Skeletal muscle tissue (tissue), 4 donors: Measurements from ENCODE around the gene TNF. TPM values are rescaled to one million over a fixed set of nuclear protein-coding genes. Genes with fewer than 3 reads are reported as not detected.
A peak's percentile ranks its signal among the peaks of the same experiment; 100 is the strongest.

ENCODE experiments used
- H3K27ac ChIP-seq: one replicate; pipeline ENCODE4 v1.7.0; 2013; ENCODE audit warnings: mild to moderate bottlenecking, low read depth, low read length, inconsistent platforms
- H3K27me3 ChIP-seq, 3 donors: one replicate each; pipeline ENCODE4 v1.7.0; 2013; ENCODE audit warnings: low read length in 3 of 3; ENCODE audit not compliant: control insufficient read depth in 3 of 3, insufficient read depth in 3 of 3
- H3K36me3 ChIP-seq, 3 donors: one replicate each; pipeline ENCODE4 v1.7.0; 2013; ENCODE audit warnings: low read length in 3 of 3; ENCODE audit not compliant: control insufficient read depth in 3 of 3, insufficient read depth in 3 of 3
- H3K4me1 ChIP-seq, 3 donors: one replicate each; pipeline ENCODE4 v1.7.0; 2013; ENCODE audit warnings: low read length in 3 of 3, mild to moderate bottlenecking in 3 of 3; ENCODE audit not compliant: control insufficient read depth in 3 of 3, insufficient read depth in 3 of 3
- H3K4me3 ChIP-seq, 3 donors: one replicate each; pipeline ENCODE4 v1.7.0; 2013; ENCODE audit warnings: low read length in 3 of 3
- H3K9ac ChIP-seq, 3 donors: one replicate each; pipeline ENCODE4 v1.7.0; 2013; ENCODE audit warnings: low read length in 3 of 3, mild to moderate bottlenecking in 3 of 3, moderate library complexity in 2 of 3, low read depth in 1 of 3
- H3K9me3 ChIP-seq, 3 donors: one replicate each; pipeline ENCODE4 v1.7.0; 2013; ENCODE audit warnings: low read length in 3 of 3; ENCODE audit not compliant: control insufficient read depth in 3 of 3
- total RNA-seq: library from RNA; depleted of rRNA; stranded (reverse); fragments of >200 nt; gene quantifications from one replicate; pipeline ENCODE4 v1.2.3, GENCODE V29; 2014
- donor health status: Osteomylitis.

Gene TNF
- total RNA-seq, 1 donor from 2014 or later = not detected

DNA sequence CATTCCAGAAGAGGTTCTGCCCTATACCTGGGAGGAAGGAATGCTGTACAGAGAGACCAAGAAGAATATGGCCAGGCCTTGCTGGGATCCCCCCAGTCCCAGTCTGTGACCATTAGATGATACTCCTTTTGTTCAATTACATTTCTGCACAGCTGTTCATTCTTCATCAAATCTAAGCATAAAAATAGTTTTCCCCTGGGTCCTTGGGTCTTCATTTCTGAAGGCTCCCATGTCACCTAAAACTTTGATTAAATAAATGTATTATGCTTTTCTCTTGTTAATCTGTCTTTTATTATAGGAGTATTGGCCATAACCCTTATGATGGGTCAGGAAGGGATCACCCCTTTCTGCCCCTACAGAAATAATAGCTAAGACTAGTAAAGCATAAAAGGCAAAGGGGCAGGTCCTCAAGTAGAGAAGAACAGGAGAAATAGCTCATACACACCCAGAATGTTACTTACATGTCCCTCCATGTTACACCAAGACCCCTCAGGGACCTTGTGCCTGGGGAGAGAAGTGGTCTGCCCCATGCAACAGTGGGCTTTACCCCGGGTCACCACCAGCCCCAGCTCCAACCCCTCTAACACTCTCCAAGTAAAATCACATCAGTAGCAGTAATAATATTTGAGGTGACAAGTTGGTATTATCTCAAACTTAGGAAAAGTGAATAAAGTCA lies 5.4 kb upstream of the TNF start:
- Histone ChIP-seq H3K27ac (no peak overlapping the region), H3K4me3 (no peak overlapping the region), H3K27me3 (peaks cover 0 to 15% (median 5%) of the 10 kb centered on the region in 3 donors), H3K4me1 (peaks cover 0 to 2% (median 0%) of the 10 kb centered on the region in 3 donors), H3K9me3 (no peaks in the 10 kb centered on the region), H3K36me3 (no peaks in the 10 kb centered on the region), H3K9ac (no peak overlapping the region)

DNA sequence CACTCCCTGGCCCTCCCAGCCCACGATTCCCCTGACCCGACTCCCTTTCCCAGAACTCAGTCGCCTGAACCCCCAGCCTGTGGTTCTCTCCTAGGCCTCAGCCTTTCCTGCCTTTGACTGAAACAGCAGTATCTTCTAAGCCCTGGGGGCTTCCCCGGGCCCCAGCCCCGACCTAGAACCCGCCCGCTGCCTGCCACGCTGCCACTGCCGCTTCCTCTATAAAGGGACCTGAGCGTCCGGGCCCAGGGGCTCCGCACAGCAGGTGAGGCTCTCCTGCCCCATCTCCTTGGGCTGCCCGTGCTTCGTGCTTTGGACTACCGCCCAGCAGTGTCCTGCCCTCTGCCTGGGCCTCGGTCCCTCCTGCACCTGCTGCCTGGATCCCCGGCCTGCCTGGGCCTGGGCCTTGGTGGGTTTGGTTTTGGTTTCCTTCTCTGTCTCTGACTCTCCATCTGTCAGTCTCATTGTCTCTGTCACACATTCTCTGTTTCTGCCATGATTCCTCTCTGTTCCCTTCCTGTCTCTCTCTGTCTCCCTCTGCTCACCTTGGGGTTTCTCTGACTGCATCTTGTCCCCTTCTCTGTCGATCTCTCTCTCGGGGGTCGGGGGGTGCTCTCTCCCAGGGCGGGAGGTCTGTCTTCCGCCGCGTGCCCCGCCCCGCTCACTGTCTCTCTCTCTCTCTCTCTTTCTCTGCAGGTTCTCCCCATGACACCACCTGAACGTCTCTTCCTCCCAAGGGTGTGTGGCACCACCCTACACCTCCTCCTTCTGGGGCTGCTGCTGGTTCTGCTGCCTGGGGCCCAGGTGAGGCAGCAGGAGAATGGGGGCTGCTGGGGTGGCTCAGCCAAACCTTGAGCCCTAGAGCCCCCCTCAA lies 3.1 kb upstream of the TNF start, which contains the start of gene LTA:
LTA (plus strand) TSS at position 249 of the 871 bp plus-strand sequence; CDS start at position 703, 454 bp downstream.
- Histone ChIP-seq H3K9me3 (no peaks in the 10 kb centered on the region), H3K9ac (no peak within 1 kb of the TSS), H3K27me3 (peaks cover 0 to 13% (median 5%) of the 10 kb centered on the region in 3 donors), H3K4me3 (no peak within 1 kb of the TSS), H3K36me3 (no peaks in the 10 kb centered on the region), H3K27ac (no peak within 1 kb of the TSS), H3K4me1 (peaks cover 0 to 6% (median 5%) of the 10 kb centered on the region in 3 donors)

DNA sequence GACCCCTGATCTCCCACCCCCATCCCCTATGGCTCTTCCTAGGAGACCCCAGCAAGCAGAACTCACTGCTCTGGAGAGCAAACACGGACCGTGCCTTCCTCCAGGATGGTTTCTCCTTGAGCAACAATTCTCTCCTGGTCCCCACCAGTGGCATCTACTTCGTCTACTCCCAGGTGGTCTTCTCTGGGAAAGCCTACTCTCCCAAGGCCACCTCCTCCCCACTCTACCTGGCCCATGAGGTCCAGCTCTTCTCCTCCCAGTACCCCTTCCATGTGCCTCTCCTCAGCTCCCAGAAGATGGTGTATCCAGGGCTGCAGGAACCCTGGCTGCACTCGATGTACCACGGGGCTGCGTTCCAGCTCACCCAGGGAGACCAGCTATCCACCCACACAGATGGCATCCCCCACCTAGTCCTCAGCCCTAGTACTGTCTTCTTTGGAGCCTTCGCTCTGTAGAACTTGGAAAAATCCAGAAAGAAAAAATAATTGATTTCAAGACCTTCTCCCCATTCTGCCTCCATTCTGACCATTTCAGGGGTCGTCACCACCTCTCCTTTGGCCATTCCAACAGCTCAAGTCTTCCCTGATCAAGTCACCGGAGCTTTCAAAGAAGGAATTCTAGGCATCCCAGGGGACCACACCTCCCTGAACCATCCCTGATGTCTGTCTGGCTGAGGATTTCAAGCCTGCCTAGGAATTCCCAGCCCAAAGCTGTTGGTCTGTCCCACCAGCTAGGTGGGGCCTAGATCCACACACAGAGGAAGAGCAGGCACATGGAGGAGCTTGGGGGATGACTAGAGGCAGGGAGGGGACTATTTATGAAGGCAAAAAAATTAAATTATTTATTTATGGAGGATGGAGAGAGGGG lies 1.9 kb upstream of the TNF start:
- no peaks in the 10 kb centered on the region for H3K36me3 ChIP-seq
- H3K4me3 ChIP-seq = no peak overlapping the region
- peaks cover 0 to 4% (median 3%) of the 10 kb centered on the region in 3 donors for H3K27me3 ChIP-seq
- H3K9me3 ChIP-seq = no peaks in the 10 kb centered on the region
- H3K9ac ChIP-seq = no peak overlapping the region
- peaks cover 0 to 6% (median 5%) of the 10 kb centered on the region in 3 donors for H3K4me1 ChIP-seq
- H3K27ac ChIP-seq = no peak overlapping the region

DNA sequence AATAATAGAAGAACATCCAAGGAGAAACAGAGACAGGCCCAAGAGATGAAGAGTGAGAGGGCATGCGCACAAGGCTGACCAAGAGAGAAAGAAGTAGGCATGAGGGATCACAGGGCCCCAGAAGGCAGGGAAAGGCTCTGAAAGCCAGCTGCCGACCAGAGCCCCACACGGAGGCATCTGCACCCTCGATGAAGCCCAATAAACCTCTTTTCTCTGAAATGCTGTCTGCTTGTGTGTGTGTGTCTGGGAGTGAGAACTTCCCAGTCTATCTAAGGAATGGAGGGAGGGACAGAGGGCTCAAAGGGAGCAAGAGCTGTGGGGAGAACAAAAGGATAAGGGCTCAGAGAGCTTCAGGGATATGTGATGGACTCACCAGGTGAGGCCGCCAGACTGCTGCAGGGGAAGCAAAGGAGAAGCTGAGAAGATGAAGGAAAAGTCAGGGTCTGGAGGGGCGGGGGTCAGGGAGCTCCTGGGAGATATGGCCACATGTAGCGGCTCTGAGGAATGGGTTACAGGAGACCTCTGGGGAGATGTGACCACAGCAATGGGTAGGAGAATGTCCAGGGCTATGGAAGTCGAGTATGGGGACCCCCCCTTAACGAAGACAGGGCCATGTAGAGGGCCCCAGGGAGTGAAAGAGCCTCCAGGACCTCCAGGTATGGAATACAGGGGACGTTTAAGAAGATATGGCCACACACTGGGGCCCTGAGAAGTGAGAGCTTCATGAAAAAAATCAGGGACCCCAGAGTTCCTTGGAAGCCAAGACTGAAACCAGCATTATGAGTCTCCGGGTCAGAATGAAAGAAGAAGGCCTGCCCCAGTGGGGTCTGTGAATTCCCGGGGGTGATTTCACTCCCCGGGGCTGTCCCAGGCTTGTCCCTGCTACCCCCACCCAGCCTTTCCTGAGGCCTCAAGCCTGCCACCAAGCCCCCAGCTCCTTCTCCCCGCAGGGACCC lies 981 bp upstream of the TNF start:
- H3K9me3 ChIP-seq = no peaks in the 10 kb centered on the region
- no peak overlapping the region for H3K27ac ChIP-seq
- no peaks in the 10 kb centered on the region for H3K36me3 ChIP-seq
- peaks cover 0 to 3% (median 0%) of the 10 kb centered on the region in 3 donors for H3K27me3 ChIP-seq
- H3K4me1 ChIP-seq = peaks cover 0 to 6% (median 5%) of the 10 kb centered on the region in 3 donors
- no peak overlapping the region for H3K9ac ChIP-seq
- H3K4me3 ChIP-seq = no peak overlapping the region

DNA sequence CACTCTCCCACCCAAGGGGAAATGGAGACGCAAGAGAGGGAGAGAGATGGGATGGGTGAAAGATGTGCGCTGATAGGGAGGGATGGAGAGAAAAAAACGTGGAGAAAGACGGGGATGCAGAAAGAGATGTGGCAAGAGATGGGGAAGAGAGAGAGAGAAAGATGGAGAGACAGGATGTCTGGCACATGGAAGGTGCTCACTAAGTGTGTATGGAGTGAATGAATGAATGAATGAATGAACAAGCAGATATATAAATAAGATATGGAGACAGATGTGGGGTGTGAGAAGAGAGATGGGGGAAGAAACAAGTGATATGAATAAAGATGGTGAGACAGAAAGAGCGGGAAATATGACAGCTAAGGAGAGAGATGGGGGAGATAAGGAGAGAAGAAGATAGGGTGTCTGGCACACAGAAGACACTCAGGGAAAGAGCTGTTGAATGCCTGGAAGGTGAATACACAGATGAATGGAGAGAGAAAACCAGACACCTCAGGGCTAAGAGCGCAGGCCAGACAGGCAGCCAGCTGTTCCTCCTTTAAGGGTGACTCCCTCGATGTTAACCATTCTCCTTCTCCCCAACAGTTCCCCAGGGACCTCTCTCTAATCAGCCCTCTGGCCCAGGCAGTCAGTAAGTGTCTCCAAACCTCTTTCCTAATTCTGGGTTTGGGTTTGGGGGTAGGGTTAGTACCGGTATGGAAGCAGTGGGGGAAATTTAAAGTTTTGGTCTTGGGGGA lies 754 bp downstream of the TNF start:
- Histone ChIP-seq H3K27ac (no peak overlapping the region), H3K27me3 (no peaks in the 10 kb centered on the region), H3K4me1 (peaks cover 7 to 12% (median 10%) of the 10 kb centered on the region in 3 donors), H3K4me3 (peak overlapping the region in 2 of 3 donors; percentile 33 to 64), H3K9me3 (no peaks in the 10 kb centered on the region), H3K9ac (peak overlapping the region in 1 of 3 donors; percentile 62), H3K36me3 (no peaks in the 10 kb centered on the region)

DNA sequence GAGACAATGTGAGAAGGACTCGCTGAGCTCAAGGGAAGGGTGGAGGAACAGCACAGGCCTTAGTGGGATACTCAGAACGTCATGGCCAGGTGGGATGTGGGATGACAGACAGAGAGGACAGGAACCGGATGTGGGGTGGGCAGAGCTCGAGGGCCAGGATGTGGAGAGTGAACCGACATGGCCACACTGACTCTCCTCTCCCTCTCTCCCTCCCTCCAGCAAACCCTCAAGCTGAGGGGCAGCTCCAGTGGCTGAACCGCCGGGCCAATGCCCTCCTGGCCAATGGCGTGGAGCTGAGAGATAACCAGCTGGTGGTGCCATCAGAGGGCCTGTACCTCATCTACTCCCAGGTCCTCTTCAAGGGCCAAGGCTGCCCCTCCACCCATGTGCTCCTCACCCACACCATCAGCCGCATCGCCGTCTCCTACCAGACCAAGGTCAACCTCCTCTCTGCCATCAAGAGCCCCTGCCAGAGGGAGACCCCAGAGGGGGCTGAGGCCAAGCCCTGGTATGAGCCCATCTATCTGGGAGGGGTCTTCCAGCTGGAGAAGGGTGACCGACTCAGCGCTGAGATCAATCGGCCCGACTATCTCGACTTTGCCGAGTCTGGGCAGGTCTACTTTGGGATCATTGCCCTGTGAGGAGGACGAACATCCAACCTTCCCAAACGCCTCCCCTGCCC lies 1.7 kb downstream of the TNF start:
- Histone ChIP-seq H3K36me3 (no peaks in the 10 kb centered on the region), H3K9ac (no peak overlapping the region), H3K9me3 (no peaks in the 10 kb centered on the region), H3K4me3 (no peak overlapping the region), H3K4me1 (peaks cover 17 to 21% (median 20%) of the 10 kb centered on the region in 3 donors), H3K27ac (no peak overlapping the region), H3K27me3 (no peaks in the 10 kb centered on the region)

DNA sequence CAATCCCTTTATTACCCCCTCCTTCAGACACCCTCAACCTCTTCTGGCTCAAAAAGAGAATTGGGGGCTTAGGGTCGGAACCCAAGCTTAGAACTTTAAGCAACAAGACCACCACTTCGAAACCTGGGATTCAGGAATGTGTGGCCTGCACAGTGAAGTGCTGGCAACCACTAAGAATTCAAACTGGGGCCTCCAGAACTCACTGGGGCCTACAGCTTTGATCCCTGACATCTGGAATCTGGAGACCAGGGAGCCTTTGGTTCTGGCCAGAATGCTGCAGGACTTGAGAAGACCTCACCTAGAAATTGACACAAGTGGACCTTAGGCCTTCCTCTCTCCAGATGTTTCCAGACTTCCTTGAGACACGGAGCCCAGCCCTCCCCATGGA lies 2.2 kb downstream of the TNF start:
- no peaks in the 10 kb centered on the region for H3K36me3 ChIP-seq
- H3K4me3 ChIP-seq = no peak overlapping the region
- no peak overlapping the region for H3K27ac ChIP-seq
- H3K4me1 ChIP-seq = peaks cover 18 to 22% (median 20%) of the 10 kb centered on the region in 3 donors
- no peaks in the 10 kb centered on the region for H3K27me3 ChIP-seq
- no peaks in the 10 kb centered on the region for H3K9me3 ChIP-seq
- no peak overlapping the region for H3K9ac ChIP-seq
